Suprapubic skin (tissue), 4 donors: Measurements from ENCODE around the gene EYS. TPM values are rescaled to one million over a fixed set of nuclear protein-coding genes. Genes with fewer than 3 reads are reported as not detected.

Experiments
- DNase-seq, 2 donors: peaks; one replicate each; pipeline ENCODE4 v3.0.0-alpha.2; 2019; ENCODE audit warnings: low spot score in 2 of 2
- H3K27ac ChIP-seq: fragments of 200-600 bp; sonication (generic); one replicate; pipeline ENCODE4 v1.5.1; 2019
- H3K27me3 ChIP-seq: fragments of 200-600 bp; sonication (generic); one replicate; pipeline ENCODE4 v1.5.1; 2019
- H3K36me3 ChIP-seq: fragments of 200-600 bp; sonication (generic); one replicate; pipeline ENCODE4 v1.5.1; 2019
- H3K4me1 ChIP-seq: fragments of 200-600 bp; sonication (generic); one replicate; pipeline ENCODE4 v1.5.1; 2019
- H3K4me3 ChIP-seq: fragments of 200-600 bp; sonication (generic); one replicate; pipeline ENCODE4 v1.5.1; 2019; ENCODE audit warnings: mild to moderate bottlenecking
- H3K9me3 ChIP-seq: fragments of 200-600 bp; sonication (generic); one replicate; pipeline ENCODE4 v1.5.1; 2019
- EP300 ChIP-seq: sonication (generic); formaldehyde crosslinking; IDR thresholded peaks from one replicate; pipeline ENCODE4 v1.6.1; 2017; ENCODE audit warnings: antibody characterized with exemption
- POLR2A ChIP-seq, 2 donors: fragments of 450-650 bp; IDR thresholded peaks; one replicate each; pipeline ENCODE4 v1.6.1; 2017; ENCODE audit warnings: antibody characterized with exemption in 2 of 2, mild to moderate bottlenecking in 2 of 2, moderate library complexity in 2 of 2
- POLR2AphosphoS5 ChIP-seq, 3 donors: sonication (generic); formaldehyde crosslinking; IDR thresholded peaks; one replicate each; pipeline ENCODE4 v1.6.1; 2017; ENCODE audit warnings: antibody characterized with exemption in 3 of 3
- WGBS: methylation state at CpG from one replicate; pipeline ENCODE4 v1.1.5; 2018; 5-methylcytosine and 5-hydroxymethylcytosine counted together
- total RNA-seq, 4 donors: library from RNA; depleted of rRNA; stranded (reverse); fragments of >200 nt; gene quantifications; one replicate each; pipeline ENCODE4 v1.1.0, GENCODE V29; 2016
- TF ChIP-seq, protein P1 (sequence below), 2 donors: fragments of 200-600 bp in 1 of 2; fragments of 450-650 bp in 1 of 2; sonication (generic) in 1 of 2; IDR thresholded peaks; one replicate each; pipeline ENCODE4 v1.5.1; 2016 to 2019; ENCODE audit warnings: antibody characterized with exemption in 2 of 2, mild to moderate bottlenecking in 1 of 2, moderate library complexity in 1 of 2

Gene EYS
- total RNA-seq, 4 donors from 2014 or later, result not detected

- H3K4me3 ChIP-seq, result no peak overlapping the region
- H3K36me3 ChIP-seq, result no peaks in the 10 kb centered on the region
- 73% methylated on average over 3 of the region's 3 CpGs for WGBS
- no peaks in the 10 kb centered on the region for H3K9me3 ChIP-seq
- no peak for DNase-seq
- no peaks in the 10 kb centered on the region for H3K27me3 ChIP-seq
- H3K4me1 ChIP-seq, result no peaks in the 10 kb centered on the region
- H3K27ac ChIP-seq, result no peak overlapping the region
- no peak for TF ChIP-seq POLR2AphosphoS5 (IDR thresholded peaks at IDR 0.05)
- TF ChIP-seq EP300, result no peak
- no peak for TF ChIP-seq POLR2A (IDR thresholded peaks at IDR 0.05)
- TF ChIP-seq, protein P1, sequence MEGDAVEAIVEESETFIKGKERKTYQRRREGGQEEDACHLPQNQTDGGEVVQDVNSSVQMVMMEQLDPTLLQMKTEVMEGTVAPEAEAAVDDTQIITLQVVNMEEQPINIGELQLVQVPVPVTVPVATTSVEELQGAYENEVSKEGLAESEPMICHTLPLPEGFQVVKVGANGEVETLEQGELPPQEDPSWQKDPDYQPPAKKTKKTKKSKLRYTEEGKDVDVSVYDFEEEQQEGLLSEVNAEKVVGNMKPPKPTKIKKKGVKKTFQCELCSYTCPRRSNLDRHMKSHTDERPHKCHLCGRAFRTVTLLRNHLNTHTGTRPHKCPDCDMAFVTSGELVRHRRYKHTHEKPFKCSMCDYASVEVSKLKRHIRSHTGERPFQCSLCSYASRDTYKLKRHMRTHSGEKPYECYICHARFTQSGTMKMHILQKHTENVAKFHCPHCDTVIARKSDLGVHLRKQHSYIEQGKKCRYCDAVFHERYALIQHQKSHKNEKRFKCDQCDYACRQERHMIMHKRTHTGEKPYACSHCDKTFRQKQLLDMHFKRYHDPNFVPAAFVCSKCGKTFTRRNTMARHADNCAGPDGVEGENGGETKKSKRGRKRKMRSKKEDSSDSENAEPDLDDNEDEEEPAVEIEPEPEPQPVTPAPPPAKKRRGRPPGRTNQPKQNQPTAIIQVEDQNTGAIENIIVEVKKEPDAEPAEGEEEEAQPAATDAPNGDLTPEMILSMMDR (IDR thresholded peaks at IDR 0.05), result no peak
Measured at GRCh38 chr6:64789476-64789875, 917.5 kb downstream of the EYS start.

GRCh38 chr6:64786736-64787135, 920.3 kb downstream of the EYS start:
- no peak for DNase-seq
- no peak overlapping the region for H3K4me3 ChIP-seq

DNA sequence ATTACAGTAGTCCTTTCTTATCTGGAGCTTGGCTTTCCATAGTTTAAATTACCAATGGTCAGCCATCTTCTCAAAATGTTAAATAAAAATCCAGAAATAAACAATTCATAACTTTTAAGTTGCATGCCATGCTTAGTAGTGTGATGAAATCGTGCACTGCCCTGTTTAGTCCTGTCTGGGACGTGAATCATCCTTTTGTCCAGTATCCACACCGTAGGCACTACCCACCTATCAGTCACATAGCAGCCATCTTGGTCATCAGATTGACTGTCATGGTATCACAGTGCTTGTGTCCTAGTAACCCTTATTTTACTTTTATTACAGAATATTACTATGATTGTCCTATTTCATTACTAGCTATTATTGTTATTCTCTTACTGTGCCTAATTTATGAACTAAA, 924.1 kb downstream of the EYS start:
- H3K36me3 ChIP-seq, result no peaks in the 10 kb centered on the region
- 88% methylated on average over 3 of the region's 3 CpGs for WGBS
- H3K27me3 ChIP-seq, result no peaks in the 10 kb centered on the region
- no peak overlapping the region for H3K27ac ChIP-seq
- H3K4me3 ChIP-seq, result no peak overlapping the region
- DNase-seq, result no peak
- TF ChIP-seq POLR2A (IDR thresholded peaks at IDR 0.05), result no peak
- no peak for TF ChIP-seq POLR2AphosphoS5 (IDR thresholded peaks at IDR 0.05)
- no peak for TF ChIP-seq EP300
- TF ChIP-seq, protein P1 (IDR thresholded peaks at IDR 0.05), result no peak
- no peaks in the 10 kb centered on the region for H3K9me3 ChIP-seq
- H3K4me1 ChIP-seq, result no peaks in the 10 kb centered on the region

More at GRCh38 chr6:64786736-64787135, 920.3 kb downstream of the EYS start:
- no peaks in the 10 kb centered on the region for H3K27me3 ChIP-seq
- no peak overlapping the region for H3K27ac ChIP-seq
- no peak for TF ChIP-seq POLR2A (IDR thresholded peaks at IDR 0.05)
- TF ChIP-seq POLR2AphosphoS5 (IDR thresholded peaks at IDR 0.05), result no peak
- TF ChIP-seq, protein P1 (IDR thresholded peaks at IDR 0.05), result no peak
- TF ChIP-seq EP300, result no peak
- no peaks in the 10 kb centered on the region for H3K9me3 ChIP-seq
- WGBS, result 72% methylated on average over 2 of the region's 2 CpGs
- H3K36me3 ChIP-seq, result no peaks in the 10 kb centered on the region
- H3K4me1 ChIP-seq, result no peaks in the 10 kb centered on the region

DNA sequence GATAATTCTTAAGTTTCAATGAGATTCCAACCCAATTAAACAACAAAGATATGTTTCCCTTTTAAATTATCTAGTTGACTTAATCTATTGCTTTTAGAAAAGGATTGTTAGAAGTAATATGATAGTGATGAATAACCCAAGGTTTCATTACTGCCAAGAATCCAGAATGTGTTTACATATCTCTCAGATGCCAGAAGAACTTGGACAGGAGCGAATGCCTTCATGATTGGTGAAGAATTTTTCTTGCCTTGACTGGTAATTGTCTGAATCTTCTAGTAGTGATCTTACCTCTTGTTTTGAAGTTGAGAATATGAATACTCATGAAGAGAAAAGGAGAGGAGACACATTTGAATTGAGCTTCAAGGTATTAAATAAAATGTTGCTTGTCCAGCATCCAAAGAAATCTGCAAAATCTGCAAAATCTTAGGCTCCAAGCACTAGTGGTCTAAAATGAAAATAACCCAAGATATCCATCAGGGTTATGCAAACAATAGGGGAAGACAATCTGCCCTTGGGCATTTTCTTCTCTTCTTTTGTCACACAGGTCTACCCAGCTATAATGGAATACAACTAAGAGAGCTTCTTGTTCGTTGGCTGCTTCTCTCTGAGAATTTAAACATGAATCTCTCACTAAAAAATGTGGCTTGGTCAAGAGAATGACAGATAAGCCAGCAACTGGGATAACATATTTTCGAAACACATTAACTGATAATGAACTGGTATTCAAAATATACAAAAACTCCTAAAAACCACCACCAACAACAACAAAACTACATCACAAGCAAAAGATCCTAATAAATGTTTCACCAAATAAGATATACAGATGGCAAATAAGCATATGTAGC, 928.9 kb downstream of the EYS start:
- 60% methylated on average over 3 of the region's 3 CpGs for WGBS
- no peaks in the 10 kb centered on the region for H3K4me1 ChIP-seq
- DNase-seq, result no peak
- no peaks in the 10 kb centered on the region for H3K9me3 ChIP-seq
- no peaks in the 10 kb centered on the region for H3K27me3 ChIP-seq
- no peak overlapping the region for H3K27ac ChIP-seq
- TF ChIP-seq POLR2A (IDR thresholded peaks at IDR 0.05) (no peak), EP300 (no peak), POLR2AphosphoS5 (IDR thresholded peaks at IDR 0.05) (no peak)
- TF ChIP-seq, protein P1 (IDR thresholded peaks at IDR 0.05), result no peak
- no peaks in the 10 kb centered on the region for H3K36me3 ChIP-seq
- no peak overlapping the region for H3K4me3 ChIP-seq

DNA sequence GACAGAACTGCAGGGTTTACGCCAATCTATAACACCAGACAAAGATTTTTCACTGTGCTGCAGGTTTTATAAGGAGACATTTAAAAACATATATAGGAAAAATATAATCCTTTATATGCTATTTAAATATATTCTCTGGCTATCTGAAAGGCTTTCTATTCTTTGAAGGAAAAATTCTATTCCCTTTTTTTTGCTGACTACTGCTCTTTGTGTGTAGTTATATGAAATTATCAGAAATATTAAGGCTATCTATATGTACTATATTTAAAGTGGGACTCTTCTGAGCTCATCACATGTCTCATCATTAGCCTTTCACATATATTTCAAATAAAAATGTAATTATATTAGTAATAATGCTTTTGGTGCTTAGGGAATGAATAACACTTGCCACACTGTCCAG, 930.7 kb downstream of the EYS start:
- no peak for DNase-seq
- H3K27ac ChIP-seq, result no peak overlapping the region
- no peaks in the 10 kb centered on the region for H3K27me3 ChIP-seq
- H3K36me3 ChIP-seq, result no peaks in the 10 kb centered on the region
- no peak for TF ChIP-seq POLR2A (IDR thresholded peaks at IDR 0.05)
- no peak for TF ChIP-seq POLR2AphosphoS5 (IDR thresholded peaks at IDR 0.05)
- TF ChIP-seq EP300, result no peak
- TF ChIP-seq, protein P1 (IDR thresholded peaks at IDR 0.05), result no peak
- no peaks in the 10 kb centered on the region for H3K4me1 ChIP-seq
- WGBS, result 70% methylated on average over 1 of the region's 1 CpG
- no peaks in the 10 kb centered on the region for H3K9me3 ChIP-seq
- no peak overlapping the region for H3K4me3 ChIP-seq
